GM06990 (cell line): ENCODE data around the gene E4F1.

Source experiments
- DNase-seq: peaks from one replicate; pipeline ENCODE4 v3.0.0-alpha.2; 2011; ENCODE audit not compliant: insufficient read length; ENCODE audit errors: extremely low read depth
- H3K27me3 ChIP-seq: replicated peaks from 2 replicates; pipeline ENCODE4 v1.6.0; 2011; ENCODE audit warnings: low read length; ENCODE audit not compliant: control insufficient read depth, insufficient read depth
- H3K36me3 ChIP-seq: 2 replicates; pipeline ENCODE4 v1.5.1; 2011; ENCODE audit warnings: low read length; ENCODE audit not compliant: control insufficient read depth, insufficient read depth
- H3K4me3 ChIP-seq: replicated peaks from 2 replicates; pipeline ENCODE4 v1.5.1; 2011; ENCODE audit warnings: low read depth, mild to moderate bottlenecking, control low read depth, low read length
- CTCF ChIP-seq: IDR thresholded peaks from 2 replicates; pipeline ENCODE4 v1.5.1; 2011; ENCODE audit warnings: low read length, control low read depth, mild to moderate bottlenecking, inconsistent platforms; ENCODE audit not compliant: insufficient read depth, poor library complexity, severe bottlenecking

The E4F1 gene

GRCh38 chr16:2223221-2223941 is at the start of gene E4F1:
E4F1 (plus strand) TSS chr16:2223591; CDS start chr16:2223614, 23 bp downstream.
- peak within 1 kb of the TSS; percentile 78 for H3K4me3 ChIP-seq
- no peaks in the 10 kb centered on the region for H3K27me3 ChIP-seq
- peak; percentile 100 for DNase-seq
- no peak for TF ChIP-seq CTCF
- H3K36me3 ChIP-seq: peaks cover 5% of the 10 kb centered on the region

- peaks cover 33% of the 10 kb centered on the region for H3K36me3 ChIP-seq
- TF ChIP-seq CTCF: no peak
Measured at GRCh38 chr16:2173916-2174315, 49.5 kb upstream of the E4F1 start.

GRCh38 chr16:2174396-2175131 is 48.8 kb upstream of the E4F1 start:
- no peak for TF ChIP-seq CTCF
- peaks cover 33% of the 10 kb centered on the region for H3K36me3 ChIP-seq
- H3K4me3 ChIP-seq: no peak overlapping the region
- DNase-seq: no peak
- H3K27me3 ChIP-seq: no peaks in the 10 kb centered on the region

More at GRCh38 chr16:2173916-2174315, 49.5 kb upstream of the E4F1 start:
- no peak for DNase-seq
- Histone ChIP-seq H3K27me3 (no peaks in the 10 kb centered on the region), H3K4me3 (no peak overlapping the region)

GRCh38 chr16:2175454-2175853 is 47.9 kb upstream of the E4F1 start:
- H3K36me3 ChIP-seq: peaks cover 29% of the 10 kb centered on the region
- no peaks in the 10 kb centered on the region for H3K27me3 ChIP-seq
- H3K4me3 ChIP-seq: no peak overlapping the region
- DNase-seq: no peak
- TF ChIP-seq CTCF: no peak

- no peak for DNase-seq
- peaks cover 27% of the 10 kb centered on the region for H3K36me3 ChIP-seq
- H3K27me3 ChIP-seq: no peaks in the 10 kb centered on the region
- no peak overlapping the region for H3K4me3 ChIP-seq
- TF ChIP-seq CTCF: no peak
Measured at GRCh38 chr16:2176047-2176446, 47.3 kb upstream of the E4F1 start.
